ENCODE measurements around the gene NFATC1. TPM values are rescaled to one million over a fixed set of nuclear protein-coding genes. Genes with fewer than 3 reads are reported as not detected.

The NFATC1 gene
- total RNA-seq, 1 donor from 2014 or later: 52.6 TPM

GRCh38 chr18:79554321-79554720 lies 158.6 kb downstream of the NFATC1 start:
- no peak for TF ChIP-seq CTCF (IDR thresholded peaks at IDR 0.05)
- H3K36me3 Mint-ChIP-seq (ENCODE audit: low read depth): no peaks in the 10 kb centered on the region
- H3K27ac Mint-ChIP-seq: no peak overlapping the region
- H3K4me1 Mint-ChIP-seq: no peaks in the 10 kb centered on the region
- no peak overlapping the region for H3K4me3 Mint-ChIP-seq
- no peaks in the 10 kb centered on the region for H3K27me3 Mint-ChIP-seq
- DNase-seq (no peak), ATAC-seq (ENCODE audit: low read depth) (no peak)
- POLR2A ChIA-PET: no interaction called here
- intact Hi-C loops (cut with micrococcal nuclease): no loop called here
- H3K9me3 Mint-ChIP-seq: no peaks in the 10 kb centered on the region
- CTCF ChIA-PET: no interaction called here

DNA sequence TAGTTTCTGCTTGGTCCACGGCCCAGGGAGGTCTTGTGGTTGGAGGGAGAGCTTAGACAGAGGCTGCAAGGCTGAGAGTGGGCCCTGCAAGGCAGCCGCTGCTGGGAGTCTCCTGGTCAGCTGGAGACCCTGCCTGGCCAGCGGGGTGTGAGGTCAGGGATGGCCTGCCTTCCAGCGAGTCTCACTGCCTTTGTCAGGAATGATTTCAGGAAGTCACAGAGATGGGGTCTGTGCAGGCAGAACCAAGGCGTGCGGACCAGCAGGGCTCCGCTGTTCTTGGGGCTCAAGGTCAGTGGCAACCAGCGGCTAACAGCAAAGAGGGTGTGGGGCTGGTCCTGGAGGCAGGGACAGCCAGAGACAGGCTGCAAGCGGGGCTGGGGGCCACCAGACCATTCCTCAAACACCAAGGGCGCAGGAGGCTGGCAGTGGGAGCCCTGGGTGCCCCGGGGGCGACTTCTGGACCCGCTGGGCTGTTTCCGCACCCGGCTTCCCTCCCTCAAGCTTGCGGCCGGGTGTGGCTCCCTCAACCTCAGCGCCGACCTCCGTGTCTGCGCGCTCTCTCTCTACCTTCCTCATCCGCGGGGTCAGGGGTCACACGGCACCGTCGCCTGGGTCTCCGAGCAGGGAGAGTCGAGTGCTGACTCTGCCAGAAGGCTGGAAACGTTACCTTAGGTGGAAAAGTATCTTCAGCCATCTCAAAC lies 159.4 kb downstream of the NFATC1 start:
- no peak overlapping the region for H3K4me3 Mint-ChIP-seq
- CTCF ChIA-PET: no interaction called here
- no peaks in the 10 kb centered on the region for H3K4me1 Mint-ChIP-seq
- no peaks in the 10 kb centered on the region for H3K27me3 Mint-ChIP-seq
- H3K36me3 Mint-ChIP-seq (ENCODE audit: low read depth): no peaks in the 10 kb centered on the region
- no peak for DNase-seq
- no peak for ATAC-seq (ENCODE audit: low read depth)
- no peak for TF ChIP-seq CTCF (IDR thresholded peaks at IDR 0.05)
- H3K27ac Mint-ChIP-seq: no peak overlapping the region
- intact Hi-C loops (cut with micrococcal nuclease): no loop called here
- POLR2A ChIA-PET: no interaction called here
- H3K9me3 Mint-ChIP-seq: no peaks in the 10 kb centered on the region

- no peak overlapping the region for H3K27ac Mint-ChIP-seq
- H3K4me3 Mint-ChIP-seq: no peak overlapping the region
- ChIA-PET POLR2A (no interaction called here), CTCF (no interaction called here)
- H3K9me3 Mint-ChIP-seq: no peaks in the 10 kb centered on the region
- DNase-seq (no peak), ATAC-seq (ENCODE audit: low read depth) (no peak)
- TF ChIP-seq CTCF (IDR thresholded peaks at IDR 0.05): no peak
- no peaks in the 10 kb centered on the region for H3K4me1 Mint-ChIP-seq
- intact Hi-C loops (cut with micrococcal nuclease): no loop called here
- H3K27me3 Mint-ChIP-seq: no peaks in the 10 kb centered on the region
- no peaks in the 10 kb centered on the region for H3K36me3 Mint-ChIP-seq (ENCODE audit: low read depth)
Measured at GRCh38 chr18:79555885-79556284, 160.2 kb downstream of the NFATC1 start.

DNA sequence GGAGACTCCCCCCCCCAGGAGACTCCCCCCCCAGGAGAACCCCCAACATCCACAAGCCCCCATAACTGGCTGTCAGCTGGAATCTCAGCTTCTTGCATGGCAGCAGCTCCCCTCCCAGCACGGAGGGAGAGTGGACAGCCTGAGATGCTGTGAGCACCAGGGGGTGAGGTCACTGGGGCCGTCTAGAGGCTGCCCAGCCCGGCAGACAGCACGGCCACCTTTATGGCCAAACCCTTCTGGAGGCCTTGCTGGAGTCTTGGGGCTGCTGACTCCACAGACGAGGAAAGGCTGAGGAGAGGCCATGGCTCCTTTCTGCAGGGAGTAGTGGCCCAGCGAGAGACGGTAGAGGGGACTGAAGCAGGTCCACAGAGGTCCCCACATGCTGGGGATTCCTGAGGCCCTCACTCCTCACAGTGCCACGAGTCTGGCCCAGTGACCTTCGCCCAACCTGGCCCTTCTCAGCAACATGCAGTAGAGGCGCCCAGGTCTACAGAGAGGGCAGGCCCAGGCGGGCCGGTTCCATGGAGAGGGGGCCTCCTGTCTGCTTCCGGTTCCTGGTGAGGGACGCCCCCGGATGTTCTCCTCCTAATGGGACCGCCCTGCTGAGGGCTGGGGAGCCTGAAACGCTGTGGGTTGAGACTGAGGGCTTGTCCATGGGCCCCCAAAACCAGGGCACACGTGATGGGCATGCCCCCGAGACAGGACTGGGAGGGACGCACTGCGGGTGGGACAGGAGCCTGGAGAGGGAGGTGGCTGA lies 161.3 kb downstream of the NFATC1 start:
- POLR2A ChIA-PET: no interaction called here
- DNase-seq: no peak

More for the DNA sequence above, 161.3 kb downstream of the NFATC1 start:
- ATAC-seq (ENCODE audit: low read depth): no peak
- intact Hi-C loops (cut with micrococcal nuclease): no loop called here
- Mint-ChIP-seq H3K9me3 (no peaks in the 10 kb centered on the region), H3K27ac (no peak overlapping the region), H3K36me3 (ENCODE audit: low read depth) (no peaks in the 10 kb centered on the region), H3K4me3 (no peak overlapping the region), H3K4me1 (no peaks in the 10 kb centered on the region), H3K27me3 (no peaks in the 10 kb centered on the region)
- CTCF ChIA-PET: no interaction called here
- TF ChIP-seq CTCF (IDR thresholded peaks at IDR 0.05): no peak

Data from activated B cell treated with CpG ODN at 0.5 μM for 24 hours (primary cell).